ENCODE data around the gene FBXO42.

- TF ChIP-seq, protein P1, sequence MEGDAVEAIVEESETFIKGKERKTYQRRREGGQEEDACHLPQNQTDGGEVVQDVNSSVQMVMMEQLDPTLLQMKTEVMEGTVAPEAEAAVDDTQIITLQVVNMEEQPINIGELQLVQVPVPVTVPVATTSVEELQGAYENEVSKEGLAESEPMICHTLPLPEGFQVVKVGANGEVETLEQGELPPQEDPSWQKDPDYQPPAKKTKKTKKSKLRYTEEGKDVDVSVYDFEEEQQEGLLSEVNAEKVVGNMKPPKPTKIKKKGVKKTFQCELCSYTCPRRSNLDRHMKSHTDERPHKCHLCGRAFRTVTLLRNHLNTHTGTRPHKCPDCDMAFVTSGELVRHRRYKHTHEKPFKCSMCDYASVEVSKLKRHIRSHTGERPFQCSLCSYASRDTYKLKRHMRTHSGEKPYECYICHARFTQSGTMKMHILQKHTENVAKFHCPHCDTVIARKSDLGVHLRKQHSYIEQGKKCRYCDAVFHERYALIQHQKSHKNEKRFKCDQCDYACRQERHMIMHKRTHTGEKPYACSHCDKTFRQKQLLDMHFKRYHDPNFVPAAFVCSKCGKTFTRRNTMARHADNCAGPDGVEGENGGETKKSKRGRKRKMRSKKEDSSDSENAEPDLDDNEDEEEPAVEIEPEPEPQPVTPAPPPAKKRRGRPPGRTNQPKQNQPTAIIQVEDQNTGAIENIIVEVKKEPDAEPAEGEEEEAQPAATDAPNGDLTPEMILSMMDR (IDR thresholded peaks at IDR 0.05; ENCODE audit: insufficient read depth, low read depth, low read length) = no peak
- TF ChIP-seq EZH2 (IDR thresholded peaks at IDR 0.05; ENCODE audit: insufficient read depth, low read length) = no peak
These were observed 53.6 kb downstream of the FBXO42 start for GRCh38 chr1:16298653-16299052.

Measured in astrocyte (in vitro differentiated cells and primary cell).